ENCODE measurements around the gene DNM3.

DNA sequence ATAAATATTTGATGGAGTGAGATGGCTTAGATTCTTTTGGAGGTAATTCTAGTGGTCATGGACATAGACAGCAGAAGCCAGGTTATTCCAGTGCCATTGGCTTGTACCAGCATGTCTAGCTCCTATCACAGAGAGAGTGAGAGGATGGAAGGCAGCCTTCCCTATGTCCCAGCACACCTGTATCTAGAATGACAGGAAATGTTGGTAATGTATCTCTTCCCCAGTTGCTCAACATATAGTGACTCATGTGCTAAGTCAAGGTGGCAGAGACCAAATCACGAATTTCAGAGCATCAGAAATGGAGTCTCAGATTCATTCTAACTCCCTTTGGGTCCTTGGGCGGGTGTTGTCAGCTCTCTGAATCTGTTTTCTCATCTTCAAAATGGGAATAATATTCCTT lies 31.5 kb upstream of the DNM3 start:
- TF ChIP-seq, protein P1, sequence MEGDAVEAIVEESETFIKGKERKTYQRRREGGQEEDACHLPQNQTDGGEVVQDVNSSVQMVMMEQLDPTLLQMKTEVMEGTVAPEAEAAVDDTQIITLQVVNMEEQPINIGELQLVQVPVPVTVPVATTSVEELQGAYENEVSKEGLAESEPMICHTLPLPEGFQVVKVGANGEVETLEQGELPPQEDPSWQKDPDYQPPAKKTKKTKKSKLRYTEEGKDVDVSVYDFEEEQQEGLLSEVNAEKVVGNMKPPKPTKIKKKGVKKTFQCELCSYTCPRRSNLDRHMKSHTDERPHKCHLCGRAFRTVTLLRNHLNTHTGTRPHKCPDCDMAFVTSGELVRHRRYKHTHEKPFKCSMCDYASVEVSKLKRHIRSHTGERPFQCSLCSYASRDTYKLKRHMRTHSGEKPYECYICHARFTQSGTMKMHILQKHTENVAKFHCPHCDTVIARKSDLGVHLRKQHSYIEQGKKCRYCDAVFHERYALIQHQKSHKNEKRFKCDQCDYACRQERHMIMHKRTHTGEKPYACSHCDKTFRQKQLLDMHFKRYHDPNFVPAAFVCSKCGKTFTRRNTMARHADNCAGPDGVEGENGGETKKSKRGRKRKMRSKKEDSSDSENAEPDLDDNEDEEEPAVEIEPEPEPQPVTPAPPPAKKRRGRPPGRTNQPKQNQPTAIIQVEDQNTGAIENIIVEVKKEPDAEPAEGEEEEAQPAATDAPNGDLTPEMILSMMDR (IDR thresholded peaks at IDR 0.05; ENCODE audit: low read depth, low read length), result no peak
- no peak for TF ChIP-seq POLR2A (IDR thresholded peaks at IDR 0.05; ENCODE audit: extremely low read depth, insufficient read length)
